DMS 273 treated with DMSO at 0.1 percent for 48 hours (cell line): ENCODE data around the gene WWC1.
"Not testable (repeated sequence)": the region's sequence is repeated elsewhere in the genome, so short reads cannot be mapped to it uniquely, and the experiment has no call there.

Source experiments
- DNase-seq: peaks from one replicate; lab custom pipeline; 2025; lab: John Stamatoyannopoulos, UW

WWC1 gene

DNA sequence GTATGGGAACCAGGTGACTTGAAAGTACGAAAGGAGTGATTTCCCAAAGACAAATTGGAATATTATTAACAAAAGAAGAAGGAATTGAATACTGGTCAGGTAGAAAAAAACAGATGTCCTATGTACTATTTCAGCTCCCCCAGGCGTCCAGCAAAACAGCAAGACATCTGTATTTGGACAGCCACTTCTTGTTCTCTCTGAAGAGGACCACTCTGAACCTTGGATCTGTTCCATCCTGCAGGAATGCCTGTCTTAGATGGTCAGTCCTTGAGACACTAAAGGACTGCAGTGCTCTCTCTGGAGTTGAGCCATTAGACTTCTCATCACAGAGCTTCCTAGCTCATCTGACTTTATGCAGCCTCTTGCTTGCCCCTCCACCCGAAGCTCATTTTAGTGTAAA lies 120.4 kb downstream of the WWC1 start:
- no peak for DNase-seq

DNA sequence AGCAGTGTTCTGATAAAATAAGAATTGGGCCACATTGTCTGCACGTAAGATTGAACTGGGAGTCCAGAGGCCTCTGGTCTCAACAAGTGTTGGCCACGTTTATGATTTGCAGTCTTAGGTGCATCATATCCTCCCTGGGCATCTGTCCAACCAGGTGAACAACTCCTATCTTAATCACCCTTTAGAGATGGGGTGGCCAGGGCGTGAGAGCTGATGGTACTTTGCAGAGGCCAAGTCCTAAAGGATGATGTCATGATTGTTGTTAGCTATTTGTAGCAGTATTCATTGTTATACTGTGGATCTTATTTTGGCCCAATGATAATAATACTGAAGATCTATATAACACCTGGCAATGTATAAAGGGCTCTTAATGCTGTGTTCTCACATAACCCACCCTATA lies 121.6 kb downstream of the WWC1 start:
- DNase-seq, result no peak

DNA sequence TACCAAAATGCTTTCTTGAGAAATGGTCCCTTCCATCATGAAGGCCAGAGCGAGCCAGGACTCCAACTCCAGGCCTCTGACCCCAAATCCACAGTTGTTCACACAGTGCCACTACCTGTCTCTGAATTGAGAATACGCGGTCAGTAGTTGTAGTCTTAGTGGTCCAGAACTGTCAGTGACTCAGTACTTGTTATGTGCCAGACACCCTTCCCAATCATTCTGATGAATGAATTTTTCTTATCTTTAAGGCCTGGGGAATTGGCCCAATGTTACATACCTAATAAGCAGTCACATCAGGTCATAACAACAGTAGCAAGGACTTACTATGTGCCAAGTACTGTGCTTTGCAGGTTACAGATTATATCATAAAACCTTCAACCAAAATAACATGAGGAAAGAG lies 122.2 kb downstream of the WWC1 start:
- DNase-seq, result no peak

DNA sequence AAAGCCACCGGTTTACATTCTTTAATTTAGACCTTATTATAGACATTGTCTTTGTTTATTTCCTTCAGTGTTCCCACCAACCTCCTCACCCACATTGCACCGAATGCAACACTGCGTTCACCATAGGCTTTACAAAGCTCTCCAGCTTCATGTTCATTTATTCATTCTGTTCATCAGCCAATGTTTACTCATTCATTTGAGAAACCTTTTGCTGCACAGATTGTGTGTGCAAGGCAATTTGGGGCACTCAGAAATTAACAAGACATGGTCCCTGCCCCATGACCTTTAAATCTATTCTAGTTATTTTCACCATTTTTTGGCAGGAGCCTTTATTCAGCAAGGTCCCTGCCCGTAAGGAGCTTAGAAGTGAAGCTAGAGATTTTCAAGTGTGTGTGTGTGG lies 124.0 kb downstream of the WWC1 start:
- DNase-seq, result no peak

DNA sequence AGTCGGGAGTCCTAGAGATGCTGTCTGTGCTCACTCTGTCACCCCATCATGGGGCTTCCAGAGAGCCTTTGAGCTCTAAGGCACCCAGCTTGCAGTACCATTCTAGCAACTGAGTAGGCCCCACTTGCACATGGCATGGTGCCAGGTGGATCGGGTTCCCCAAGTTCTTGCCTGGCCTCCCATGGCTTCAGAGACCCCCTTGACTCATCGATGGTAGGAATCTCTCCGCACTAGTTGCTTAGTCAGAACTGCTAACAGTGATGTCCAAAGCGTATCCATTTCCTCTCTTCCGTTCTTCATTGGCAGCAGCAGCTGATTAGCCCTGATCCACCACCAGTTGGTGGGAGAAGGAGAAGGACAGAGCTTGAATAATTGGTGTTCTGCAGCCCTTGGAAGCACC lies 124.5 kb downstream of the WWC1 start:
- no peak for DNase-seq

DNA sequence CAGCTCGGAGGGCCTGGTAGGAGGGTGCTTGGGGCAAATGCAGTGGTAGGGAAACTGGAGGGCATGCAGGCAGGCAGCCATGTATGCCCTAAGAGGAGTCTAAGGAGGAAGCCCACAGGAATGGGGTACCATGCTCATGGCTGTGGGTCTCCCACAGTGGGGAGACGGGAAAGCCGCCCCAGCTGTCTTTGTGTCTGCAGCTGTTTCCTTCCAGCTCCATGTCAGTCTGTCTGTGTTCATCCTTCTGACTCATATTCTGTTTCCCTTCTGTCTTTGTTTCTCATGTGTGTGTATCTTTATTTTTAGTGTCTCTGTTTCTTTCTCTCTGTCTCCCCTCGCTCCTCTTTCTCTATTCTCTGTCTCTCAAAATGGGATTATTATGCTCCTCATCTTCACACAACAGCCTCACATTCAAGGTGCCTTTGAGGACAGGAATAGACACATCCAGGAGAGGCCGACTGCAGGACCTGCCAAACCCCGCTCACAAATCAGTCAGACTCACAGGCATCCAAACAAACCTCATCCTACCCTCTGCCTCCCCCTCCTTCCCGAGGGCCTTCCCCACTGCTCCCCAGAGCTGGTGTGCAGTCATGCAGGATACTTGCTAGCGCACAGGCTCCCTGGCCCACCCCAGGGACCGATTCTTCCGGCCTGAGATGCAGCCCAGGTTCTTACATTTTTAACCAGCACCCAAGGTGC lies 126.4 kb downstream of the WWC1 start:
- DNase-seq, result no peak

DNA sequence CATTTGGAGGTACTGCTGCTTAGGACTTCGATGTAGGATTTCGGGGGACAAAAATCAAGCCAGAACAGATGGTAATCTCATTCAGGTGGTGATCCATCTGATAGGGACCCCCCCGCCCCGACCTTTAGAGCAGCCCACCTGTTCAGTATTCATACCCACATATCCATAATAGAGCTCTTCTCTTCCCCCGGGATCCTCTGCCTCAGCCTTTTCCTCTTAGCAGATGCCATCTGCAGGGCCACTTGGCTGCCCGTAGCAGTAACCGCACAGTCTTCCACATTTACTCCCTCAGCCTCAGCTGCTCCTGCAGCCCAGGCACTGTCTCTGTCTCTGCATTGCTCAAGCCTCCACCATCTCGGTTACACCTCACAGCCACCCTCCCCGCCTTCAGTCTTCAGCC lies 129.0 kb downstream of the WWC1 start:
- DNase-seq, result no peak

DNA sequence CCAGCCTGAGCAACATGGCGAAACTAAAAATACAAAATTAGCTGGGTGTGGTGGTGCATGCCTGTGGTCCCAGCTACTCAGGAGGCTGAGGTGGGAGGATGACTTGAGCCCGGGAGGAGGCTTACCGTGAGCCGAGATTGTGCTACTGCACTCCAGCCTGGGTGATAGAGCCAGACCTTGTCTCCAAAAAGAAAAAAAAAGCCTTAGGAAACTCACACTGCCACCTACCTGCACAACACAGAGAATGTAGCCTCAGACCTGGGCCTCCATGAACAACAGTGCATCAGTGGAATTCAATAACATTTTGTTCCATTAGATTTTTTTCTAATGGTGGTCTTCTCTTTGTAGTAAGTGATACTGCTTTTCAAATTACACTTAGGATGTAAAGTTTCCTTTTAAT lies 131.0 kb downstream of the WWC1 start:
- DNase-seq, result no peak

DNA sequence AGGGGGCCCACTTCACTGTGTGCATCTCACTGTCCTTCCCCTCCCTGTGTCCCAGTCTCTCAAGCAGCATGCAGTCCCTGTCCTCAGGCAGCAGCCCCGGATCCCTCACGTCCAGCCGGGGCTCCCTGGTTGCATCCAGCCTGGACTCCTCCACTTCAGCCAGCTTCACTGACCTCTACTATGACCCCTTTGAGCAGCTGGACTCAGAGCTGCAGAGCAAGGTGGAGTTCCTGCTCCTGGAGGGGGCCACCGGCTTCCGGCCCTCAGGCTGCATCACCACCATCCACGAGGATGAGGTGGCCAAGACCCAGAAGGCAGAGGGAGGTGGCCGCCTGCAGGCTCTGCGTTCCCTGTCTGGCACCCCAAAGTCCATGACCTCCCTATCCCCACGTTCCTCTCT lies 132.0 kb downstream of the WWC1 start:
- no peak for DNase-seq

DNA sequence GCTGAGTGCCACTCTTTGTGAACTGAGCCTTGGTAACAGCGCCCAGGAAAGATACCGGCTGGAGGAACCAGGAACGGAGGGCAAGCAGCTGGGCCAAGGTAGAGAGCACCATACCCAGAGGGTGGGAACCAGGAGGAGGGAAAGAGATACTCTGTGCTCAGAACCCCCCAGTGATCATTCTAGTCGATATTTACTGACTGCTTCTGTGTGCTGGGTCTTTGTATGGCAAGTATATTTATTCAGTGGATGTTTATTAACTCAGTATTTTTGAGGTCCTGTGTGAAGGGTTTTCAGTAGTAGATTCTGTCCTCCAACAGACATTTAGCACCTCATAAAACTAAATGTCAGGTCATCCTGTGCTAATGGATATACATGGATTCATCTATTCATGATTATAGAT lies 132.5 kb downstream of the WWC1 start:
- DNase-seq, result no peak

DNA sequence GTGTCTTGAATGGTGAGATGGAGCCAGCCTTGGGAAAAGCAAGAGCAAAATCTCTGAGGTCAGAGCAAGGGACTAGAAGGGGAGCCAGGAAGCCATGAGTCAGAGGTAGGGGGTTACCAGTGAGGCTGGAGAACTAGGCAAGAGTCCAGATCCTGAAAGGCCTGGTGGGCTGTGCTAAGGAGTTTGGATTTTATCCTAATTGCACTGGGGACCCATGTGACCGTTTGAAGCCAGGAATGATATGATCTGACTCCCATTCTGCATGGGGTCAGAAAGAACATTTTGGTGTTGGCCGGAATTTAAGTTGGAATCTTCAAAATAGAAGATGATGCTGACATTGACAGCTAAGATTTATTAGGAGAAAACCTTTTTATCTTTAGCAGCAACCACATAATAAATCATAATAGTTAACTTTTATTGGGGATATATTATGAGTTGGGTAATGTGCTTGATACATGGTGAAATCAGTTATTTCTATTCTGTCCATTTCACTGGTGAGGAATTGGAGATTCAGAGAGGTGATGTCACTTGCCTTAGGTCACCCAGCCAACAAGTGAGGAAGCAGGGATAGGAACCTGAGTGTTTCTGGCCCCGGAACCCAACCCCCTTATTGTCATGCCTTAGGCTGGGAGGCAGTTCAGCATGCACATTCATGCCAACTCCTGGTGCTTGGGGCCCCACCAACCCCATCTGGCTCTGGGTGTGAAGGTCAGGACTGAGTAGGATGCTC lies 133.3 kb downstream of the WWC1 start:
- DNase-seq, result no peak

DNA sequence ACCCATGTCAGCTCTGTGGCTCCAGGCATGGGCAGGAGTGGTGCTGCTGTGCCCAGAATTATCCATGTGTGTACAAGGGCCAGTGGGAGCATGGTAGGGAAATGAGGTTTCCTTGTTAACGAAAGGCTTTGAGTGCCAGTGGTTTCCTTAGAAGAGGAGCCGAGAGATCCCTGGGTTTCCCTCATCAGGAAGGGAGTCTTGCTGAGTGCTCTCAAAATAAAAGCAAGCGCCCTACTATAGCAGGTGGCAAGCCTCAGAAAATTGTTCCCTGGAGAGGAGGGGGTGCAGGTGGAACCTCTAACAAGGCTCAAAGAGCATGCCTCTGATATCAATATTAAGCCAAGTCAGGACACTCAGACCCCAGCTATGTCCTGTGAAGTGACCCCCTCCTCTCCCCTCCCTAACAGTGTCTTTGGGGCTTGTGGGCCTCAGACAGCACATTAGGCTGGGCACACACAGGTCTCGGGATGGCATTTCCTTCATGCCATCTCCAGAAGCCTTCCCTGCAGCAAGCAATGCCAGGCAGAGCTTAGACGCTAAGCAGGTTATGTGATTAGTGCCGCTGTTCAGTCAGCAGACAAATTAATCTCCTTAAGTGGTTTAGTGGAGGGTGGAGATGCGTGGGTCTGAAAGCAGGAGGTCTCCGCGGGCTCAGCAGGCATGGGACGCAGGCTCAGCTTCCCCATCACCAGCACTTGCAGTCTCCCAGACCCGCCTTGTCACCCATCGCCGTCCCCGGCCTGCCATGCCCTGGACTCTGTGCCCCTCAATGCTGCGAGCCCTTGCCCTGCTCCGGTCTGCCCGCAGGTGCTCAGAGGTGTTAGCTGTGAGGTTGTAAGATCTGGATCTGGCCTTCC lies 134.8 kb downstream of the WWC1 start:
- no peak for DNase-seq

DNA sequence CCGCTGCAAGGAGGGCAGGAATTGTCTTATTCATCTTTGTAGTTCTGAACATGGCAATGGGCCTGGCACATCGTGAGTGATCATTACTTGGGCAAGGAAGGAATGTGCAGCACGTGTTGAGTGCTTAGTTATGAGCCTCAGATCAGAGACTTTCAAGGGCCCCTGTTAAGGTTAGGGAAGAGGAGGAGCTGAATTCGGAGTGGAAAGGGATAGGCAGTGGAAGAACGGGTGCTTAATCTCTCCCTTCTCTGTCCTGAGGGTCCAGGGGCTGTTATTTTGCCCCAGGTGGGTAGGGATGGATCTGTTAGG lies 135.4 kb downstream of the WWC1 start:
- no peak for DNase-seq

DNA sequence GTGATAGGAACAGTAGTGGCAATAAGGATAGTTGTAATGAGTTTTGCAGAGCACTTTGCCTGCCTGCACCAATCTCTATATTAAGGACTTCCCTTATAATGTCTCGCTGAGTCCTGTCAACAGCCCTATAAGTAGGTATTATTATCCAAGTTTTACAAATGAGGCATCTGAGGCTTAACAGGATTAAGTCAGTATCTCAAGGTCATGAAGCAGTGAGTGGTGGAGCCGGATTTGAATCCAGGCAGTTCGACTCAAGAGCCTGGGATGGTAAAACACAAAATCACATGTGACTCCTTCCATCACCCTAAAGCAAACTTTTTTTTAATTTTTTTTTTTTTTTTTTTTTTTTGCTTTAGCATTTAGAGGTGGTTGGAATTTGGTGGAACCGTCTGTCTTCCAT lies 135.8 kb downstream of the WWC1 start:
- DNase-seq, result no peak

DNA sequence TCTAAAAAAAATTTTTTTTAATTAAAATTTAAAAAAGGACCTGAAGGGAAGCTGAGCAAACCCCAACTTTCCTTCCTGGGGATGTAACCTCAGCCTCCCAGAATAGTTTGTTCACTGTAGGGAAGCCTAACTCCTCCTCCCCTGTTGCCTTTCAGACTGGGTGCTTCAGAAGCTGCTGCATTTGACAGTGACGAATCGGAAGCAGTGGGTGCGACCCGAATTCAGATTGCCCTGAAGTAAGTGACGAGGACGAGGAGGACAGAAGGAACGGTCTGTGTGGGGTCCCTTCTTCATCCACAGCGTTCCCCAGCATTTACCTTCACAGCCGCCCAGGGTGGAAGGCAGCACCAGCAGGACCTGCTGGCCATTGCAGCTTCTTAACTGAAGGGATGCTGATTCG lies 137.1 kb downstream of the WWC1 start:
- DNase-seq, result no peak

DNA sequence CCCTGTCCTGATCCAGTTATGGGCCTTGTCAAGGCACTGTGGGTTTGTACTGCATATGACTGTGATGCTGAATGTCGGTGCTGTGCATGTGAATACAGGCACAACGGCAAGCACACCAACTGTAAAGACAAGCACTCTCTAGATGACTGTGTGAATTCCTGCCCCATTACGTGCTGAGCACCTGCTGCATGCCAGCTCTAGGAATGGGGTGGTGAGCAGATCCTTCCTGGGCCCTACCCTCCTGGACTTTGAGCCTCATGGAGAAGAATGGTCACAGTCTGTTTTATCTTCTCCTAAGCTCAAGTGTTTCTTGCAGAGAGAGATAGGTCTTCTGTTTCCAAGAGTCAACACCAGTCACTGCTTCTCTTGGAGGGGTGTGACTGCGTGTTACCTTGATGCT lies 138.9 kb downstream of the WWC1 start:
- no peak for DNase-seq

DNA sequence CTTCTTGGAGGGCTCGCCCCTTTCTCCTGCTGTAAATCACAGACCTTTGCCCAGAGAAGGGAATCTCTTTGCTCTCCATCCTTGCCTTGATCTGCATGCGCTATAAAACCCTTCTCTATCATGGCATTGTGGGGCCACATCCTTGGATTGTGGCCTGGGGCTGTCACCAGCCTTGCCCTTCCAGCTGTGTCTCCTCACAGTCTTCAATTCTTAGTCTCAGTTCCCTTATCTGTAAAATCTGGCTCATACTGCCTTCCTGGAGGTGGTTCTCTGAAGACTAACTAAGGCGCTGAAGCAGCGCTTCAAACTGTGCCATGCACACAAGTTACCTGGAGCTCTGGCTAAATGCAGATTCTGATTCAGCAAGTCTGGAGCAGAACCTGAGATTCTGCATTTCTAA lies 141.5 kb downstream of the WWC1 start:
- DNase-seq, result no peak

DNA sequence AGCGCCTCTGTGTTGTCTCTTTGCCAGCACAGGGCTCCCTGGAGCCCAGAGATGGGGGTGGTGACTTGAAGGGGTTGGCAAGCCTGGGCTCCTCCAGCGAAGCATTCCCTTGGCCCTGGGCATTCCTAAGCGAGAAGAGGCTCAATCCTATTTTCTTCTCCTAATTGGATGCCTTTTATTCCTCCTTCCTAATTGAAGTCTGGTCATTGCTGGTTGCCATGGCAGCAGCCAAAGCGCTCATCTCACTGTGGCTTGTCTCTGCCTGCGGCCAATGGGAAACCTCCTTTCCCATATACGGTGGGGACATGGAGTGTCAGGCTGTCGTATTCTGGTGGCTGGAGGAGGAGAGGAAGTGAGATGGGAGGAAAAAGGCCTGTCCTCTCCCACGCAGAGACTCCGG lies 142.6 kb downstream of the WWC1 start:
- no peak for DNase-seq

DNA sequence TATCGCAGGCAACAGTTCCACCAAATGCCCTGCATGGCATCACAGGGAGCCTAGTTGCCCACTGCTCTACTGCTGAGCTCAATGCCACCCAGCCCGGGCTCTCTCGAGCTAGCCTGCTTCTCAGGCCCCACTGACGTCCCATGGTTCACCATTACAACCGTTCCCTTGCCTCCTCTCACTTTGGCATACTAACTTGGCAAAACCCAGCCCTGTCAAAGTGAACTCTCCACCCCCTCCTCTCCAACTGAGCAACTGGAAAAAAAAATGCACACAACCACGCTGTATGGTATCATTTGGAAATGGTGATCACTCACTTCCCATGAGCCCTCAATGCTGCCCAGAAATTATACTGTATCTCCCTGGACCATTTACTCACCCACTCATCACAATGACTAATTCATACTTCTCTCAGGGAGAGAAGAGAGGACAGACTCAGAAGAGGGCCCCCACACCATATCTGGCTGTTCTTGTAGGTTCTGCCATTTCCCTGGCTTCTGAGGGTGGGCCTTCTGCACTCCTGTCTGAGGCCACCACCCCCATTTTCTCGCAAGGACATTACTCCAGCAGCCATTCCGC lies 143.4 kb downstream of the WWC1 start:
- no peak for DNase-seq

DNA sequence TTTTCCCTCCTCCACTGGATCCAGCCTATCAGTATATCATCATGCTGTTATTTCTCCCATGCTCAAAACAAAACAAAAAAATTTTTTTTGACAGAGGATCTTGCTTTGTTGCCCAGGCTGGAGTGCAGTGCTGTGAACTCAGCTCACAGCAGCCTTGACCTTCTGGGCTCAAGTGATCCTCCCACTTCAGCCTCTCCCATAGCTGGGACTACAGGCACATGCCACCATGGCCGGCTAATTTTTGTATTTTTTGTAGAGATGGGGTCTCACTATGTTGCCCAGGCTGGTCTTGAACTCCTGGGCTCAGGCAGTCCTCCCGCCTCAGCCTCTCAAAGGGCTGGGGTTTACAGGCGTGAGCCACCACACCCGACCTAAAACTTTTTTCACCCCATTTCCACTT lies 143.9 kb downstream of the WWC1 start:
- not testable (repeated sequence) for DNase-seq

DNA sequence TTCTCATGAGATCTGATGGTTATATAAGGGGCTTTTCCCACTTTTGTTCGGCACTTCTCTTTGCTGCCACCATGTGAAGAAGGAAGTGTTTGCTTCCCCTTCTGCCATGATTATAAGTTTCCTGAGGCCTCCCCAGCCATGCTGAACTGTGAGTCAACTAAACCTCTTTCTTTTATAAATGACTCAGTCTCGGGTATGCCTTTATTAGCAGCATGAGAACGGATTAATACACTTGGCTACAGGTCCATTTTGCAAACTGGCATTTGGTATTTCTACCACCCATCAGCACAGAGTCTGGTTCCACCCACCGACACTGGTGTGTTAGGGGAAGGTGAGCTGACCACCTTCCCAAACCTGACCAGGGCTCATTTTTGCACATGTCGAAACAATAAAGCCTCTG lies 146.9 kb downstream of the WWC1 start:
- no peak for DNase-seq

DNA sequence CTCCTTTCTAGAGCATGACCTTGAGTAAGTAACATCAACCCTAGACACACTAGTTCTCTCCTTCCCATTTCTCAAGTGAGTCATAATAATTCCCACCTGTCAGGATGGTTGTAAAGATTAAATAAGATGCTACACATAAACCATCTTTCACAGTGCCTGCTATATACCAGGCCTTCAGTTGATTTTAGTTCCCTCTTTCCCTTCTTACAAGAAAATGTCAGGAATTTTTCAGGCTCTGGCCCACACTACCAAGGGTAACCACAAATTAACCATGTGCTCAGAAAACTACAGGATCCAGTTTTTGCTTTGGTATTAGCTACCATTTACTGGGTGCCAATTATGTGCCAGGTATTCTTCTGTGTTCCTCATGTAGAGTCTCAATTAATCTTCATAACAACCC lies 152.1 kb downstream of the WWC1 start:
- DNase-seq, result no peak
